GM10248 (cell line): ENCODE measurements around the gene PURA.

Experiments used
- CTCF ChIA-PET: fragments of 300-600 bp; sonication (Branson Sonifier 250); formaldehyde crosslinking; extraction: SDS; loops from one replicate; lab custom pipeline; 2021; ENCODE audit warnings: antibody characterized with exemption; lab: Yijun Ruan, JAX
- POLR2A ChIA-PET: fragments of 350-650 bp; sonication (Branson Sonifier 250); formaldehyde crosslinking; extraction: SDS; loops from one replicate; lab custom pipeline; 2020; ENCODE audit warnings: antibody characterized with exemption; lab: Yijun Ruan, JAX
- DNase-seq: peaks from one replicate; pipeline ENCODE4 v3.0.0; 2012; ENCODE audit errors: extremely low spot score
- CTCF ChIP-seq: IDR thresholded peaks from 2 replicates; pipeline ENCODE4 v1.5.1; 2012; ENCODE audit warnings: mild to moderate bottlenecking, low read depth; ENCODE audit errors: extremely low read depth, missing control alignments, control extremely low read depth

The PURA gene

GRCh38 chr5:140128376-140128775 lies 14.5 kb downstream of the PURA start:
- TF ChIP-seq CTCF: no peak
- CTCF ChIA-PET: interaction anchor here (2.3 kb wide), 1 partner anchor 16 kb away, joined by 17 read pairs; no protein-coding TSS in a partner anchor
- POLR2A ChIA-PET: no interaction called here
- no peak for DNase-seq

DNA sequence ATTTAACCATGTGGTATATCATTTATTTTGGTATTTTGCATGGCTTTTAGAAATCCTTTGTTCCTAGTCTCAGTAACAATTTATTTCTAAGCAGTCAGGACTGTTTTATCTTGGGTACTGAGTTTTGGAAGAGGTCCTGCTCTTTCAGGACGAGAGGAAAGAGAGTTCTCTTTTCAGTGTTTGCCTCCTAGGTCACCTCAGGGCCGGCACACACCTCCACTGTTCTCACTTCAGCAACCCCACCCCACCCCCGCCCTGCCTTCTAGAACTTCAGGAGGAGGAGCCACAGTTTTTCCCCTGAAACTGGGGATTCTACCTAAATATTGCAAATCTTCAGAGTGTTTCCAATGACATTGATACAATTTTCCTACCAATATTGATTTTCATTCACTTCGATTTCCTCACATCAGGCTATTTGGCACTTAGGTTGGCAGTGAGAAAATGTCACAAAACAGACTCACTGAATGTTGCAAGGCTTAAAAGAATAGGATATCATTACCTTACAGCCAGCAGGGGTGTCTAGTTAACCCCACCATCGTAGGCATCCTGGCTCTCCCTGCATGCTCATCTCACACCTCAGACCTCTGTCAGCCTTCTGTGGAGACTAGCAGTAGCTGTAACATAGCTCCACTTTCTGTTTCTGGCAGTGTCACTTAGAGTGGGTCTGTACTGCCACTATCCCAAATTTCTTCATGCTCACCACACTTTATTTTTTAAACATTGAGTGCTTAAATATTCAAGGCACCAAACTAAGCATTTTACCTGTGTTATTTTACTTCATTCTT lies 17.2 kb downstream of the PURA start:
- TF ChIP-seq CTCF: no peak
- CTCF ChIA-PET: interaction anchor here (0.9 to 6.5 kb wide), 7 partner anchors 10 to 55 kb away, joined by 3 to 114 read pairs (median 4); no protein-coding TSS in a partner anchor
- no peak for DNase-seq
- POLR2A ChIA-PET: no interaction called here

- no peak for TF ChIP-seq CTCF
- DNase-seq: no peak
- ChIA-PET POLR2A (no interaction called here), CTCF (interaction anchor here (0.7 to 6.5 kb wide), 11 partner anchors 8 to 357 kb away, joined by 3 to 114 read pairs (median 4); no protein-coding TSS in a partner anchor)
Observed at GRCh38 chr5:140131967-140132409, 18.1 kb downstream of the PURA start.

- ChIA-PET POLR2A (no interaction called here), CTCF (interaction anchor here (0.8 to 6.5 kb wide), 11 partner anchors 10 to 358 kb away, joined by 3 to 114 read pairs (median 4); partner anchors contain the start of gene HBEGF)
- TF ChIP-seq CTCF: no peak
- no peak for DNase-seq
Observed at GRCh38 chr5:140133514-140134167, 19.7 kb downstream of the PURA start.

DNA sequence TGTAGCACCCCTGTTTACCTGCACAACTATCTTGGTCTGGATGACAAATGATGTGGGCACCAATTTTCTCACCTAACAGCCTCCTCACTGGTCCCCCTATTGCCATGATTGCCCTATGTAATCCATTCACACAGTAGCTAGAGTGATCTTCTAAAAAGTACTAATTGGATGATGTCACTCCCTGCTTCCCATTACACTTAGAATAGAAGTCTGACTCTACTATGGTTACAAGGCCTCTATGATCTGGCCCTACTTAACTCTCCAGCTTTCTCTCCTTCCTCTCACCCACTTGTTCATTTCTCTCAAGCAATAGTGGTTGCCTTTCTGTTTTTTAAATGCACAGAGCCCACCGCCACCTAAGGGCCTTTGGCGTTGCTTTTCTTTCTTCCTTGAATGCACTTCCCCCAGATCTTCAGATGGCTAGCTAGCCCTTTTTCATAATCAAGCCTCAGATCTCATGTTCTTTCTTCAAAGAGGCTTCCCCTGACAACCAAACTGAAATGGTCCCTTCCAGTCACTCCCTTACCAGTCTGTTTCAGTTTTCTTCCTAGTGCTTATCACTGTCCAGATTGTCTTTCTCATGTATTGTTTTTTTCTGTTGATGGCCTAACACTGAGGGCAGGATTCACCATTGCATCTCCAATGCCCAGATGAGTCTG lies 20.5 kb downstream of the PURA start:
- POLR2A ChIA-PET: no interaction called here
- CTCF ChIA-PET: interaction anchor here (0.8 to 6.5 kb wide), 10 partner anchors 10 to 347 kb away, joined by 3 to 114 read pairs (median 4); no protein-coding TSS in a partner anchor
- no peak for DNase-seq
- TF ChIP-seq CTCF: no peak

GRCh38 chr5:140135127-140135526 lies 21.2 kb downstream of the PURA start:
- TF ChIP-seq CTCF: no peak
- CTCF ChIA-PET: interaction anchor here (0.7 to 6.5 kb wide), 6 partner anchors 10 to 348 kb away, joined by 3 to 114 read pairs (median 4); no protein-coding TSS in a partner anchor
- DNase-seq: no peak
- POLR2A ChIA-PET: interaction anchor here (0.6 kb wide), 1 partner anchor 14 kb away, joined by 7 read pairs; no protein-coding TSS in a partner anchor
